IMR-90 (cell line): ENCODE data around the gene TNF. TPM values are rescaled to one million over a fixed set of nuclear protein-coding genes. Genes with fewer than 3 reads are reported as not detected.

Experiments
- ATAC-seq: fragments of 200-7000 bp; cut with Tn5 transposase; 2 replicates; pipeline ENCODE4 v1.9.1; 2020; ENCODE audit warnings: low read depth, mild to moderate bottlenecking, moderate library complexity
- BruUV-seq: library from RNA; stranded (reverse); fragments of 400-500 nt; replicated peaks from 2 replicates; lab custom pipeline; 2021; lab: Mats Ljungman, UMichigan
- CTCF ChIA-PET: fragments of 300-600 bp; formaldehyde crosslinking; extraction: SDS; loops from one replicate; lab custom pipeline; 2021; ENCODE audit warnings: antibody characterized with exemption; lab: Yijun Ruan, JAX
- POLR2A ChIA-PET: fragments of 300-600 bp; sonication (Branson Sonifier 250); formaldehyde crosslinking; loops from one replicate; lab custom pipeline; 2022; ENCODE audit warnings: antibody characterized with exemption; ENCODE audit not compliant: unreplicated experiment; lab: Charles Lee
- DNase-seq: peaks from one replicate; pipeline ENCODE4 v3.0.0; 2013
- H2AFZ ChIP-seq: replicated peaks from 2 replicates; pipeline ENCODE3; 2013; ENCODE audit warnings: low read length, mild to moderate bottlenecking; ENCODE audit not compliant: poor library complexity
- H2AK5ac ChIP-seq: 2 replicates; pipeline ENCODE4 v1.6.1; 2013; ENCODE audit warnings: low read depth, low read length, inconsistent platforms
- H2AK9ac ChIP-seq: replicated peaks from 2 replicates; pipeline ENCODE3; 2013; ENCODE audit warnings: mild to moderate bottlenecking, low read depth, low read length, moderate library complexity; ENCODE audit not compliant: poor library complexity
- H2BK120ac ChIP-seq: 2 replicates; pipeline ENCODE4 v1.6.1; 2013; ENCODE audit warnings: low read depth, low read length, inconsistent platforms
- H2BK15ac ChIP-seq: 3 replicates; pipeline ENCODE4 v1.6.1; 2013; ENCODE audit warnings: low read depth, low read length, inconsistent platforms
- H2BK20ac ChIP-seq: 2 replicates; pipeline ENCODE4 v1.6.1; 2013; ENCODE audit warnings: low read depth, mild to moderate bottlenecking, inconsistent platforms, low read length, moderate library complexity
- H2BK5ac ChIP-seq: 2 replicates; pipeline ENCODE4 v1.6.1; 2013; ENCODE audit warnings: mild to moderate bottlenecking, low read depth, low read length, inconsistent platforms; ENCODE audit not compliant: poor library complexity, severe bottlenecking
- H3K14ac ChIP-seq: replicated peaks from 2 replicates; pipeline ENCODE4 v1.6.1; 2013; ENCODE audit warnings: low read depth, low read length, inconsistent platforms
- H3K18ac ChIP-seq: 2 replicates; pipeline ENCODE4 v1.6.1; 2013; ENCODE audit warnings: low read depth, low read length, control low read depth
- H3K23ac ChIP-seq: 2 replicates; pipeline ENCODE4 v1.6.1; 2013; ENCODE audit warnings: low read depth, low read length, inconsistent platforms
- H3K27ac ChIP-seq: 2 replicates; pipeline ENCODE4 v1.5.1; 2013; ENCODE audit warnings: mild to moderate bottlenecking, control low read depth, low read length; ENCODE audit not compliant: insufficient read depth
- H3K27me3 ChIP-seq: 2 replicates; pipeline ENCODE4 v1.6.1; 2013; ENCODE audit warnings: low read length; ENCODE audit not compliant: control insufficient read depth, insufficient read depth
- H3K36me3 ChIP-seq: 2 replicates; pipeline ENCODE4 v1.6.1; 2013; ENCODE audit warnings: low read length, mixed read lengths; ENCODE audit not compliant: control insufficient read depth, insufficient read depth
- H3K4ac ChIP-seq: 2 replicates; pipeline ENCODE4 v1.6.1; 2013; ENCODE audit warnings: low read depth, low read length, inconsistent platforms
- H3K4me1 ChIP-seq: 2 replicates; pipeline ENCODE4 v1.6.1; 2013; ENCODE audit warnings: low read length, mixed read lengths; ENCODE audit not compliant: control insufficient read depth, insufficient read depth
- H3K4me2 ChIP-seq: 2 replicates; pipeline ENCODE4 v1.6.1; 2013; ENCODE audit warnings: low read depth, mild to moderate bottlenecking, control low read depth, low read length, moderate library complexity
- H3K4me3 ChIP-seq: 2 replicates; pipeline ENCODE4 v1.5.1; 2013; ENCODE audit warnings: low read depth, mild to moderate bottlenecking, control low read depth, low read length, moderate library complexity; ENCODE audit not compliant: insufficient read depth
- H3K56ac ChIP-seq: 2 replicates; pipeline ENCODE4 v1.6.1; 2013; ENCODE audit warnings: low read length, inconsistent platforms; ENCODE audit not compliant: insufficient read depth; ENCODE audit errors: extremely low read depth
- H3K79me1 ChIP-seq, 2 experiments: 2 replicates each; pipeline ENCODE4 v1.6.1; 2013; ENCODE audit warnings: low read length in 2 of 2, inconsistent platforms in 1 of 2, low read depth in 1 of 2
- H3K9ac ChIP-seq: 2 replicates; pipeline ENCODE4 v1.6.1; 2013; ENCODE audit warnings: low read depth, low read length, control low read depth
- H3K9me1 ChIP-seq: 2 replicates; pipeline ENCODE4 v1.6.1; 2013; ENCODE audit warnings: low read length, inconsistent platforms; ENCODE audit not compliant: insufficient read depth
- H3K9me3 ChIP-seq: 2 replicates; pipeline ENCODE4 v1.6.1; 2013; ENCODE audit warnings: low read length; ENCODE audit not compliant: control insufficient read depth, insufficient read depth
- H4K20me1 ChIP-seq: 2 replicates; pipeline ENCODE4 v1.6.1; 2013; ENCODE audit warnings: low read length, inconsistent platforms; ENCODE audit not compliant: insufficient read depth
- H4K5ac ChIP-seq: 2 replicates; pipeline ENCODE4 v1.6.1; 2013; ENCODE audit warnings: mild to moderate bottlenecking, low read depth, low read length, control low read depth
- H4K8ac ChIP-seq, 2 experiments: 2 replicates each; pipeline ENCODE4 v1.6.1; 2013; ENCODE audit warnings: low read depth in 2 of 2, low read length in 2 of 2, control low read depth in 1 of 2, inconsistent platforms in 1 of 2
- H4K91ac ChIP-seq: 2 replicates; pipeline ENCODE4 v1.6.1; 2013; ENCODE audit warnings: low read depth, low read length, inconsistent platforms; ENCODE audit not compliant: insufficient read depth
- CEBPB ChIP-seq: IDR thresholded peaks from 2 replicates; pipeline ENCODE4 v1.6.1; 2012; ENCODE audit warnings: low read depth, low read length, improper control_type of control experiment
- CHD1 ChIP-seq: IDR thresholded peaks from 2 replicates; pipeline ENCODE4 v1.6.1; 2012; ENCODE audit warnings: low read depth, low read length, improper control_type of control experiment
- FOS ChIP-seq: fragments of 150-350 bp; IDR thresholded peaks from 2 replicates; pipeline ENCODE4 v1.6.1; 2016; ENCODE audit warnings: low read depth, low read length
- MAFK ChIP-seq: IDR thresholded peaks from 2 replicates; pipeline ENCODE4 v1.6.1; 2012; ENCODE audit warnings: low read depth, low read length, improper control_type of control experiment
- MAZ ChIP-seq: IDR thresholded peaks from 2 replicates; pipeline ENCODE4 v1.6.1; 2012; ENCODE audit warnings: low read depth, mild to moderate bottlenecking, low read length, improper control_type of control experiment, moderate library complexity, borderline replicate concordance
- MXI1 ChIP-seq: IDR thresholded peaks from 2 replicates; pipeline ENCODE4 v1.6.1; 2012; ENCODE audit warnings: low read depth, mild to moderate bottlenecking, low read length, moderate library complexity, borderline replicate concordance
- NFE2L2 ChIP-seq: fragments of 150-350 bp; IDR thresholded peaks from 2 replicates; pipeline ENCODE4 v1.6.1; 2016; ENCODE audit warnings: low read depth, mild to moderate bottlenecking, low read length
- POLR2A ChIP-seq: IDR thresholded peaks from 2 replicates; pipeline ENCODE4 v1.6.1; 2012; ENCODE audit warnings: mild to moderate bottlenecking, low read depth, low read length
- SMC3 ChIP-seq: fragments of 150-350 bp; IDR thresholded peaks from 2 replicates; pipeline ENCODE4 v1.6.1; 2016; ENCODE audit warnings: low read depth, mild to moderate bottlenecking, antibody characterized with exemption, low read length, moderate library complexity
- WGBS, 2 experiments: methylation state at CpG; one replicate each; pipeline versions ENCODE4 v1.1.5 to v1.1.7; 2013; ENCODE audit warnings: missing lambda C conversion rate in 2 of 2; ENCODE audit not compliant: insufficient read length in 1 of 2; ENCODE audit errors: extremely low coverage in 2 of 2; 5-methylcytosine and 5-hydroxymethylcytosine counted together
- dilution Hi-C: fragments of 300-500 bp; cut with HindIII; formaldehyde crosslinking; loops from one replicate; pipeline ENCODE4 v1.14.3; 2018; ENCODE audit warnings: low sequenced_read_pairs; ENCODE audit not compliant: unreplicated experiment
- in situ Hi-C: fragments of 300-500 bp; cut with MboI; formaldehyde crosslinking; loops from 3 replicates; pipeline ENCODE4 v1.14.3; 2019; ENCODE audit warnings: low sequenced_read_pairs, inconsistent platforms, mixed read lengths
- intact Hi-C: fragments of 100-400 bp; cut with micrococcal nuclease; formaldehyde crosslinking; loops from 2 replicates; pipeline ENCODE4 v1.10.0; 2022
- polyA plus RNA-seq, 3 experiments: library from polyadenylated mRNA; depleted of rRNA; stranded (reverse); fragments of >200 nt; gene quantifications; 2 replicates each; pipeline ENCODE4 v1.2.3, GENCODE V29; 2012; ENCODE audit warnings: low replicate concordance in 1 of 3
- total RNA-seq: library from RNA; depleted of rRNA; stranded (reverse); fragments of >200 nt; gene quantifications from 2 replicates; pipeline ENCODE4 v1.2.3, GENCODE V29; 2012
- TF ChIP-seq, protein P1 (sequence below): fragments of 150-350 bp; IDR thresholded peaks from 2 replicates; pipeline ENCODE4 v1.6.1; 2017; ENCODE audit warnings: mild to moderate bottlenecking, antibody characterized with exemption, low read length, low read depth
- TF ChIP-seq, protein P2 (sequence below): fragments of 150-350 bp; IDR thresholded peaks from 2 replicates; pipeline ENCODE4 v1.6.1; 2016; ENCODE audit warnings: low read depth, mild to moderate bottlenecking, low read length, moderate library complexity, borderline replicate concordance

The TNF gene
- total and polyA plus RNA-seq, 2 of the 4 experiments (the other 2 are of a cell fraction), result not detected

GRCh38 chr6:31546339-31546957, 28.9 kb upstream of the TNF start, which contains the start of gene ATP6V1G2 (continued):
- TF ChIP-seq MAZ (peak; percentile 16; the same call in 1 of the 2 replicates), MAFK (0 out of 2 replicates have a peak, but pooled peaks have one; percentile 1)

- Histone ChIP-seq H4K91ac (peak within 1 kb of the TSS; percentile 48), H2BK5ac (peak within 1 kb of the TSS; percentile 84), H4K20me1 (no peaks in the 10 kb centered on the region), H3K9me1 (peaks cover 6% of the 10 kb centered on the region), H4K8ac (peak within 1 kb of the TSS; percentile 91 to 98), H3K9ac (peak within 1 kb of the TSS; percentile 81), H3K56ac (peak within 1 kb of the TSS; percentile 90), H2BK20ac (no peak within 1 kb of the TSS), H3K18ac (no peak within 1 kb of the TSS; the same call in 1 of the 2 replicates), H3K14ac (peak within 1 kb of the TSS; percentile 90), H2BK120ac (peak within 1 kb of the TSS; percentile 27; the same call in 1 of the 2 replicates), H3K4me3 (peak within 1 kb of the TSS; percentile 45), H3K23ac (peak within 1 kb of the TSS; percentile 93), H2AFZ (peak within 1 kb of the TSS; percentile 88), H3K79me1 (peaks cover 8 to 36% of the 10 kb centered on the region in 2 experiments; a peak in 3 of 4 replicates), H3K27me3 (no peaks in the 10 kb centered on the region), H3K27ac (peak within 1 kb of the TSS; percentile 74), H4K5ac (peak within 1 kb of the TSS; percentile 89), H2AK9ac (peak within 1 kb of the TSS; percentile 97), H3K4ac (peak within 1 kb of the TSS; percentile 87), H3K36me3 (peaks cover 11% of the 10 kb centered on the region), H3K4me2 (peak within 1 kb of the TSS; percentile 88), H3K9me3 (no peaks in the 10 kb centered on the region), H2BK15ac (no peak within 1 kb of the TSS), H3K4me1 (peaks cover 6% of the 10 kb centered on the region), H2AK5ac (peak within 1 kb of the TSS; percentile 92)
- TF ChIP-seq NFE2L2, result no peak
- TF ChIP-seq SMC3, result peak; percentile 9; the same call in 1 of the 2 replicates
- TF ChIP-seq CEBPB, result peak; percentile 91
- peak; percentile 85; the same call in 1 of the 2 replicates for TF ChIP-seq MAZ
- TF ChIP-seq, protein P1, sequence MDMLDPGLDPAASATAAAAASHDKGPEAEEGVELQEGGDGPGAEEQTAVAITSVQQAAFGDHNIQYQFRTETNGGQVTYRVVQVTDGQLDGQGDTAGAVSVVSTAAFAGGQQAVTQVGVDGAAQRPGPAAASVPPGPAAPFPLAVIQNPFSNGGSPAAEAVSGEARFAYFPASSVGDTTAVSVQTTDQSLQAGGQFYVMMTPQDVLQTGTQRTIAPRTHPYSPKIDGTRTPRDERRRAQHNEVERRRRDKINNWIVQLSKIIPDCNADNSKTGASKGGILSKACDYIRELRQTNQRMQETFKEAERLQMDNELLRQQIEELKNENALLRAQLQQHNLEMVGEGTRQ, result no peak
- peak; percentile 87 for TF ChIP-seq POLR2A
- TF ChIP-seq FOS, result no peak
- TF ChIP-seq, protein P2, sequence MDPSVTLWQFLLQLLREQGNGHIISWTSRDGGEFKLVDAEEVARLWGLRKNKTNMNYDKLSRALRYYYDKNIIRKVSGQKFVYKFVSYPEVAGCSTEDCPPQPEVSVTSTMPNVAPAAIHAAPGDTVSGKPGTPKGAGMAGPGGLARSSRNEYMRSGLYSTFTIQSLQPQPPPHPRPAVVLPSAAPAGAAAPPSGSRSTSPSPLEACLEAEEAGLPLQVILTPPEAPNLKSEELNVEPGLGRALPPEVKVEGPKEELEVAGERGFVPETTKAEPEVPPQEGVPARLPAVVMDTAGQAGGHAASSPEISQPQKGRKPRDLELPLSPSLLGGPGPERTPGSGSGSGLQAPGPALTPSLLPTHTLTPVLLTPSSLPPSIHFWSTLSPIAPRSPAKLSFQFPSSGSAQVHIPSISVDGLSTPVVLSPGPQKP, result no peak
- no peak for TF ChIP-seq MXI1
- no peak for TF ChIP-seq CHD1
- dilution Hi-C loops (no loop called here), intact Hi-C loops (loop anchor here (1.0 to 5.0 kb wide), 6 partner anchors 35 to 405 kb away; partner anchors contain the start of genes GPANK1, HSPA1B and LTB), in situ Hi-C loops (loop anchor here (5.0 to 10.0 kb wide), 2 partner anchors 50 to 288 kb away; no protein-coding TSS in a partner anchor)
- CTCF ChIA-PET, result interaction anchor here (0.6 to 2.4 kb wide), 11 partner anchors 13 to 192 kb away, joined by 3 to 15 read pairs (median 4); partner anchors contain the start of genes LST1 and NCR3
- peak; percentile 81 for ATAC-seq
- POLR2A ChIA-PET, result interaction anchor here (0.6 to 1.1 kb wide), 7 partner anchors 34 to 574 kb away, joined by 3 to 13 read pairs (median 7); no protein-coding TSS in a partner anchor
- WGBS, 2 experiments, result 0% methylated on average over 5 of the region's 25 CpGs; no CpG with 5 or more reads in 1 of the 2 experiments
- peak; percentile 98 for DNase-seq
- BruUV-seq, result no TSS peak
These were observed 28.2 kb upstream of the TNF start, which contains the start of gene NFKBIL1 for GRCh38 chr6:31546958-31547726. Gene NFKBIL1 (plus strand): TSS chr6:31547608. CDS start chr6:31547695, 87 bp downstream.
